Upper lobe of right lung (tissue), 1 donor: ENCODE data around the gene HNRNPUL1. TPM values are rescaled to one million over a fixed set of nuclear protein-coding genes. Genes with fewer than 3 reads are reported as not detected.

ENCODE experiments used
- ATAC-seq: fragments of 200-7000 bp; cut with Tn5 transposase; one replicate; pipeline ENCODE4 v1.9.1; 2020; ENCODE audit warnings: mild to moderate bottlenecking, moderate library complexity
- DNase-seq: peaks from one replicate; pipeline ENCODE4 v3.0.0-alpha.2; 2020
- H3K27ac ChIP-seq: fragments of 200-600 bp; one replicate; pipeline ENCODE4 v1.8.0; 2022
- H3K27me3 ChIP-seq: fragments of 200-600 bp; one replicate; pipeline ENCODE4 v1.8.0; 2022; ENCODE audit warnings: mild to moderate bottlenecking
- H3K36me3 ChIP-seq: fragments of 200-600 bp; one replicate; pipeline ENCODE4 v1.8.0; 2022
- H3K4me1 ChIP-seq: fragments of 200-600 bp; one replicate; pipeline ENCODE4 v1.8.0; 2022
- H3K4me3 ChIP-seq: fragments of 200-600 bp; one replicate; pipeline ENCODE4 v1.8.0; 2022; ENCODE audit warnings: mild to moderate bottlenecking
- H3K9me3 ChIP-seq: fragments of 200-600 bp; one replicate; pipeline ENCODE4 v1.8.0; 2022
- intact Hi-C: fragments of 100-400 bp; cut with DNase I; formaldehyde crosslinking; loops from one replicate; pipeline ENCODE4 v1.11.0; 2022
- total RNA-seq: library from RNA; stranded (reverse); fragmentation: NEBNext Ultra II Directional; extraction: Animal tissue kit (Norgen Biotek cat#: 25700); gene quantifications from one replicate; pipeline ENCODE4 v1.2.1, GENCODE V29; 2021
- TF ChIP-seq, protein P1 (sequence below): fragments of 200-600 bp; IDR thresholded peaks from one replicate; pipeline ENCODE4 v1.8.0; 2022; ENCODE audit warnings: antibody characterized with exemption
- donor health status: DM: no; HTN: yes; CAD: no; lungs with severe emphysema.

HNRNPUL1 gene
- total RNA-seq, 1 donor from 2014 or later: 171 TPM

DNA sequence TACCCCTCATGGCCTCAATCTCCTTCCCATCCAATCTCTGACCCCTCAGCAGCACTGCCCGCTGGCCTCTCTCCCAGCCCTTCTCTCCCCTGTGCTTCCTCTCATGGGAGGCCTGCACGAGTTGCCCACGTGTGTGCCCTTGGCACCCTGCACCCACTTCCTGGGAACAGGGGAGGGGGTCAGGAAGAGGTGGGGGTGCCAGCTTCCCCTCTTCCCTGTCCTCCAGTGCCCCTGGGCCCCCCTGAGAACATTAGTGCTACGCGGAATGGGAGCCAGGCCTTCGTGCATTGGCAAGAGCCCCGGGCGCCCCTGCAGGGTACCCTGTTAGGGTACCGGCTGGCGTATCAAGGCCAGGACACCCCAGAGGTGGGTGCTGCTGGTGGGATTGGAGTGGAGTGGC lies 25.9 kb upstream of the HNRNPUL1 start:
- TF ChIP-seq, protein P1, sequence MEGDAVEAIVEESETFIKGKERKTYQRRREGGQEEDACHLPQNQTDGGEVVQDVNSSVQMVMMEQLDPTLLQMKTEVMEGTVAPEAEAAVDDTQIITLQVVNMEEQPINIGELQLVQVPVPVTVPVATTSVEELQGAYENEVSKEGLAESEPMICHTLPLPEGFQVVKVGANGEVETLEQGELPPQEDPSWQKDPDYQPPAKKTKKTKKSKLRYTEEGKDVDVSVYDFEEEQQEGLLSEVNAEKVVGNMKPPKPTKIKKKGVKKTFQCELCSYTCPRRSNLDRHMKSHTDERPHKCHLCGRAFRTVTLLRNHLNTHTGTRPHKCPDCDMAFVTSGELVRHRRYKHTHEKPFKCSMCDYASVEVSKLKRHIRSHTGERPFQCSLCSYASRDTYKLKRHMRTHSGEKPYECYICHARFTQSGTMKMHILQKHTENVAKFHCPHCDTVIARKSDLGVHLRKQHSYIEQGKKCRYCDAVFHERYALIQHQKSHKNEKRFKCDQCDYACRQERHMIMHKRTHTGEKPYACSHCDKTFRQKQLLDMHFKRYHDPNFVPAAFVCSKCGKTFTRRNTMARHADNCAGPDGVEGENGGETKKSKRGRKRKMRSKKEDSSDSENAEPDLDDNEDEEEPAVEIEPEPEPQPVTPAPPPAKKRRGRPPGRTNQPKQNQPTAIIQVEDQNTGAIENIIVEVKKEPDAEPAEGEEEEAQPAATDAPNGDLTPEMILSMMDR: no peak
- Histone ChIP-seq H3K4me1 (no peaks in the 10 kb centered on the region), H3K9me3 (no peaks in the 10 kb centered on the region), H3K36me3 (peaks cover 27% of the 10 kb centered on the region), H3K27me3 (no peaks in the 10 kb centered on the region), H3K4me3 (no peak overlapping the region), H3K27ac (no peak overlapping the region)
- intact Hi-C loops: no loop called here
- DNase-seq: no peak
- no peak for ATAC-seq

DNA sequence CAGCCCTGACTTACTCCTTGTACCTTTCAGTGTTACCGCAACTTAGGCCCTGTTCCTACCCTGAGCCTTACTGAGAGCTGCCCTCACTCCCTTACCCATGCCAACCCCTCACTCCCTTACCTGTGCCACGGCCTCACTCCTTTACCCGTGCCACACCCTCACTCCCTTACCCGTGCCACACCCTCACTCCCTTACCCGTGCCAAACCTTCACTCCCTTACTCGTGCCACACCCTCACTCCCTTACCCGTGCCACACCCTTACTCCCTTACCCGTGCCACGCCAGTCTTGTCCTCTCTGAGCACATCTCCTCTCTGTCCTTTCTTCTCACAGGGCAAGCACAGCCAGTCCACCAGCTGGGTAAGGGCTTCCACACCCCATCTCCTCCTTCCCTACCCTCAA lies 24.8 kb upstream of the HNRNPUL1 start:
- H3K27me3 ChIP-seq: no peaks in the 10 kb centered on the region
- no peak overlapping the region for H3K27ac ChIP-seq
- DNase-seq (no peak), ATAC-seq (no peak)
- intact Hi-C loops: no loop called here
- H3K9me3 ChIP-seq: no peaks in the 10 kb centered on the region
- peaks cover 36% of the 10 kb centered on the region for H3K36me3 ChIP-seq
- TF ChIP-seq, protein P1: no peak
- no peaks in the 10 kb centered on the region for H3K4me1 ChIP-seq
- no peak overlapping the region for H3K4me3 ChIP-seq

DNA sequence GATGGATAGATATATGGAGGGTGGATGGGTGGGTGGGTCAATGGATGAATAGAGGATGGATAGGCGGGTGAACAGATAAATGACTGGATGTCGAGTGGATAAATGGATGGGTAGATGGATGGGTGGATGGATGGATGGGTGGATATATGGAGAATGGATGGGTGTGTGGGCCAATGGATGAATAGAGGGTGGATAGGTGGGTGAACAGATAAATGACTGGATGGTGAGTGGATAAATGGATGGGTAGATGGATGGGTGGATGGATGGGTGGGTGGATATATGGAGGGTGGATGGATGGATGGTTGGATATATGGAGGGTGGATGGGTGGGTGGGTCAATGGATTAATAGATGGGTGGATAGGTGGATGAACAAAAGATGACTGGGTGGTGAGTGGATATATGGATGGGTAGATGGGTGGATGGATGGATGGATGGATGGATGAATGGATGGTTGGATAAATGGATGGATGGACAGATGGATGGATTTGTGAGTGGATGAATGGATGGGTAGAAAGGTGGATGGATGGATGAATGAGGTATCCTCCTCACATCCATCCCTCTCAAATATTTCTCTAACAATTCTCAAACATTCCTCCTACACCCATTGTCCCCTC lies 24.1 kb upstream of the HNRNPUL1 start:
- no peak overlapping the region for H3K4me3 ChIP-seq
- no peaks in the 10 kb centered on the region for H3K4me1 ChIP-seq
- no peak overlapping the region for H3K27ac ChIP-seq
- H3K27me3 ChIP-seq: no peaks in the 10 kb centered on the region
- DNase-seq (no peak), ATAC-seq (no peak)
- TF ChIP-seq, protein P1: no peak
- H3K9me3 ChIP-seq: no peaks in the 10 kb centered on the region
- H3K36me3 ChIP-seq: peaks cover 40% of the 10 kb centered on the region
- intact Hi-C loops: no loop called here

DNA sequence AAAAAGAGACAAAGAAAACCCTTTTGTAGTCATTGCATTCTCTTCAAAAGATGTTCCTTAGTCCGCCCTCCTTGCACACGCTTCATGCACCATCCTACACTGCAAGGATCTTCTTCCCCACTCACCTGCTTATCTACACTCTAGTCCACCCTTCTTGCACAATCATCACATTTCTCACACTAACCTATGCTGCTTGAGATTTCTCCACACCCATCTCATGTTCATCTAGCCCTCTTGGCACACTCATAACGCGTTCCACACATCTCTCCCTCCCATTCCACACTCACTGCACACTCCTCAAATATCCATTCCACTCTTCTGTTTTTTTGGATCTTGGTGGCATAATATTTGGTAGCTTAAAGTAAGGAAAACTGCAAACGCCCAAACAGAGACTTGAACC lies 22.3 kb upstream of the HNRNPUL1 start:
- no peak for DNase-seq

DNA sequence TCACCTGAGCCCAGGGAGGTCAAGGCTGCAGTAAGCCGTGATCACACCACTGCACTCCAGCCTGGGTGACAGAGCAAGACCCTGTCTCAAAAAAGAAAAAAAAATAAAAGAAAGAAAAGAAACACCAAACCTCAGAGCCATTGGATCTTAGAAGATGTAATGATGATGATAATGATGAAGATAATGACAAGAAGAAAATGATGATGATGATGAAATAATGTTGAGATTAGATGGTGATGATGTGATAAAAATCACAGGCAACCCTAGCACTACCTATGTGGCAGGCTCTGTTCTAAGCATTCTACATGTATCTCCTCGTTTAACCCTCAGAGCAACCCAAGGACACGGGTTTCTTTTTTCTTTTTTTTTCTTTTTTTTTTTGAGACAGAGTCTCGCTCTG lies 20.1 kb upstream of the HNRNPUL1 start:
- Histone ChIP-seq H3K9me3 (no peaks in the 10 kb centered on the region), H3K27ac (no peak overlapping the region), H3K36me3 (peaks cover 59% of the 10 kb centered on the region), H3K27me3 (no peaks in the 10 kb centered on the region), H3K4me3 (no peak overlapping the region), H3K4me1 (no peaks in the 10 kb centered on the region)
- ATAC-seq (no peak), DNase-seq (no peak)
- TF ChIP-seq, protein P1: no peak
- intact Hi-C loops: no loop called here

More for the DNA sequence above, 22.3 kb upstream of the HNRNPUL1 start:
- Histone ChIP-seq H3K36me3 (peaks cover 48% of the 10 kb centered on the region), H3K4me3 (no peak overlapping the region), H3K27me3 (no peaks in the 10 kb centered on the region), H3K9me3 (no peaks in the 10 kb centered on the region), H3K27ac (no peak overlapping the region), H3K4me1 (no peaks in the 10 kb centered on the region)
- TF ChIP-seq, protein P1: no peak
- no peak for ATAC-seq
- intact Hi-C loops: no loop called here

DNA sequence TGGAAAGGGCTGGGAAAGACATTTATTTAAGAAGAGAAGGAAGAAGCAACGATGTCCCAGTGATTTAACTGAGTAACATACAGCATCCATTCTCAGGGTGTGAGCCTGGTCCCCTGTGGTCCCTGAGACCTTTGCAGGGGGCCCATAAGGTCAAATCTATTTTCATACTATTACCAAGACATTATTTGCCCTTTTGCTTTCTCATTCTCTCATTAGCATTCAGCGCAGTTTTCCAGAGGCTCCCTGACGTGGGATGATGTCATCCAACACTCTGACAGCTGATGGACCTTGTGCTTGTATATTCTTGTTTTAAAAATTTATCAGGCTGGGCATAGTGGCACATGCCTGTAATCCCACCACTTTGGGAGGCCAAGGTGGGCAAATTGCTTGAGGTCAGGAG lies 18.3 kb upstream of the HNRNPUL1 start:
- TF ChIP-seq, protein P1: no peak
- Histone ChIP-seq H3K27me3 (no peaks in the 10 kb centered on the region), H3K27ac (no peak overlapping the region), H3K9me3 (no peaks in the 10 kb centered on the region), H3K4me1 (no peaks in the 10 kb centered on the region), H3K4me3 (no peak overlapping the region), H3K36me3 (peaks cover 64% of the 10 kb centered on the region)
- DNase-seq (no peak), ATAC-seq (no peak)
- intact Hi-C loops: no loop called here
